Central memory CD4-positive, alpha-beta T cell (primary cell): Measurements from ENCODE around the gene CREB3.

Source experiments
- DNase-seq: peaks from one replicate; pipeline ENCODE4 v3.0.0; 2022

CREB3 gene

GRCh38 chr9:35728041-35728971 is 4.2 kb upstream of the CREB3 start:
- DNase-seq, result peak; percentile 39

- no peak for DNase-seq
These were observed 3.4 kb upstream of the CREB3 start for GRCh38 chr9:35729101-35729500.

- DNase-seq, result peak; percentile 25
These were observed 2.6 kb upstream of the CREB3 start for GRCh38 chr9:35729700-35730485.

- DNase-seq, result no peak
These were observed 2.0 kb upstream of the CREB3 start for GRCh38 chr9:35730486-35730854.

GRCh38 chr9:35731415-35732184 is 866 bp upstream of the CREB3 start:
- DNase-seq, result no peak

- peak; percentile 13 for DNase-seq
These were observed 505 bp downstream of the CREB3 start for GRCh38 chr9:35732800-35733541.

GRCh38 chr9:35734096-35734495 is 1.6 kb downstream of the CREB3 start:
- DNase-seq, result no peak

- DNase-seq, result peak; percentile 64
These were observed 3.8 kb downstream of the CREB3 start for GRCh38 chr9:35736201-35736633.

GRCh38 chr9:35737143-35737542 is 4.7 kb downstream of the CREB3 start:
- no peak for DNase-seq

GRCh38 chr9:35738186-35738585 is 5.7 kb downstream of the CREB3 start:
- no peak for DNase-seq

GRCh38 chr9:35738924-35739323 is 6.5 kb downstream of the CREB3 start:
- DNase-seq, result no peak

GRCh38 chr9:35740243-35740642 is 7.8 kb downstream of the CREB3 start:
- no peak for DNase-seq

- no peak for DNase-seq
These were observed 9.3 kb downstream of the CREB3 start for GRCh38 chr9:35741740-35742139.

GRCh38 chr9:35743452-35743851 is 11.0 kb downstream of the CREB3 start:
- DNase-seq, result no peak

- DNase-seq, result no peak
These were observed 11.5 kb downstream of the CREB3 start for GRCh38 chr9:35743880-35744518.

- no peak for DNase-seq
These were observed 13.1 kb downstream of the CREB3 start for GRCh38 chr9:35745569-35745968.

- no peak for DNase-seq
These were observed 14.1 kb downstream of the CREB3 start for GRCh38 chr9:35746583-35746982.

GRCh38 chr9:35748242-35748857 is 15.9 kb downstream of the CREB3 start:
- peak; percentile 15 for DNase-seq

GRCh38 chr9:35748858-35749514 is 16.5 kb downstream of the CREB3 start, which contains the start of the genes GBA2 and RGP1:
Gene GBA2, minus strand, starts transcription at chr9:35749228. Its CDS starts 524 bp downstream, at chr9:35748704.
Gene RGP1, plus strand, starts transcription at chr9:35749287. Its CDS starts 469 bp downstream, at chr9:35749756.
- peak; percentile 54 for DNase-seq

- DNase-seq, result peak; percentile 48
These were observed 17.2 kb downstream of the CREB3 start for GRCh38 chr9:35749515-35750255.
